ENCODE results near the gene CSF1.
"Not testable (repeated sequence)": the region's sequence is repeated elsewhere in the genome, so short reads cannot be mapped to it uniquely, and the experiment has no call there.

The CSF1 gene

GRCh38 chr1:109920391-109920790 is 9.7 kb downstream of the CSF1 start:
- FAIRE-seq = not testable (repeated sequence)

GRCh38 chr1:109922326-109922725 is 11.7 kb downstream of the CSF1 start:
- no peak for FAIRE-seq

GRCh38 chr1:109923131-109923945 is 12.7 kb downstream of the CSF1 start:
- FAIRE-seq = no peak

GRCh38 chr1:109923946-109924275 is 13.3 kb downstream of the CSF1 start:
- FAIRE-seq = no peak

GRCh38 chr1:109924316-109924715 is 13.7 kb downstream of the CSF1 start:
- FAIRE-seq = no peak

- FAIRE-seq = no peak
Measured at GRCh38 chr1:109925159-109925990, 14.7 kb downstream of the CSF1 start.

GRCh38 chr1:109926662-109927300 is 16.1 kb downstream of the CSF1 start:
- no peak for FAIRE-seq

GRCh38 chr1:109927356-109927755 is 16.7 kb downstream of the CSF1 start:
- FAIRE-seq = no peak

- FAIRE-seq = no peak
Measured at GRCh38 chr1:109927911-109928321, 17.3 kb downstream of the CSF1 start.

GRCh38 chr1:109928591-109929111 is 18.0 kb downstream of the CSF1 start:
- no peak for FAIRE-seq

GRCh38 chr1:109929170-109929569 is 18.5 kb downstream of the CSF1 start:
- no peak for FAIRE-seq

GRCh38 chr1:109929588-109930251 is 19.1 kb downstream of the CSF1 start:
- FAIRE-seq = no peak

GRCh38 chr1:109930252-109930993 is 19.8 kb downstream of the CSF1 start:
- no peak for FAIRE-seq

GRCh38 chr1:109931189-109931731 is 20.6 kb downstream of the CSF1 start:
- no peak for FAIRE-seq

- no peak for FAIRE-seq
Measured at GRCh38 chr1:109931911-109932636, 21.4 kb downstream of the CSF1 start.

GRCh38 chr1:109932679-109933078 is 22.0 kb downstream of the CSF1 start:
- no peak for FAIRE-seq

GRCh38 chr1:109933856-109934711 is 23.4 kb downstream of the CSF1 start:
- no peak for FAIRE-seq

GRCh38 chr1:109935451-109935900 is 24.8 kb downstream of the CSF1 start:
- no peak for FAIRE-seq

GRCh38 chr1:109937738-109938137 is 27.1 kb downstream of the CSF1 start:
- no peak for FAIRE-seq

- no peak for FAIRE-seq
Measured at GRCh38 chr1:109938556-109938955, 27.9 kb downstream of the CSF1 start.

Measured in islet of Langerhans (tissue), 1 donor.